ENCODE data around the gene CYB5R3.
"Not testable (repeated sequence)": the region's sequence is repeated elsewhere in the genome, so short reads cannot be mapped to it uniquely, and the experiment has no call there.

The CYB5R3 gene

DNA sequence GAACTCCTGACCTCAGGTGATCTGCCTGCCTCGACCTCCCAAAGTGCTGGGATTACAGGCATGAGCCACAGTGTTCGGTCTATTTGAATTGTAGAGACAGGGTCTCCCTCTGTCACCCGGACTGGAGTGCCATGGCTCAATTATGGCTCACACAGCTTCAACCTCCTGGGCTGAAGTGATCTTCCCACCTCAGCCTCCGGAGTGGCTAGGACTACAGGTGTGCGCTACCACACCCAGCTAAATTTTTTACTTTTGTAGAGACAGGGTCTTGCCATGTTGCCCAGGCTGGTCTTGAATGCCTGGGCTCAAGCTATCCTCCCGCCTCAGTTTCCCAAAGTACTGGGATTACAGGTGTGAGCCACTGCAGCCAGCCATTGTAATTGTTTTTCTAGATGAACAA lies 81.2 kb downstream of the CYB5R3 start:
- DNase-seq (ENCODE audit: low spot score), result not testable (repeated sequence)

Data from AG08396 (cell line).